K562 (cell line): ENCODE results near the gene RGS19. TPM values are rescaled to one million over a fixed set of nuclear protein-coding genes. Genes with fewer than 3 reads are reported as not detected.

ENCODE experiments used
- CBX2 ChIP-seq: fragments of 200-600 bp; sonication (generic); IDR thresholded peaks from one replicate; pipeline ENCODE4 v1.6.1; 2012; ENCODE audit warnings: mild to moderate bottlenecking, low read length, inconsistent platforms; ENCODE audit not compliant: insufficient read depth, poor library complexity, severe bottlenecking
- CTBP1 ChIP-seq: fragments of 450-650 bp; IDR thresholded peaks from 2 replicates; pipeline ENCODE4 v1.6.1; 2016; ENCODE audit warnings: borderline replicate concordance
- DPF2 ChIP-seq: fragments of 450-650 bp; IDR thresholded peaks from 2 replicates; pipeline ENCODE4 v1.6.1; 2016
- FOXJ3 ChIP-seq: sonication (generic); formaldehyde crosslinking; IDR thresholded peaks from 2 replicates; pipeline ENCODE4 v1.4.0; 2020; ENCODE audit warnings: mild to moderate bottlenecking, missing genetic modification reagents
- MAZ ChIP-seq, 2 experiments: fragments of 450-650 bp in 1 of 2; sonication (generic) in 1 of 2; formaldehyde crosslinking; IDR thresholded peaks in 1 of 2; conservative IDR thresholded peaks in 1 of 2; 2 replicates each; pipeline versions ENCODE4 v1.4.0 to v1.5.0; 2020; ENCODE audit warnings: mild to moderate bottlenecking in 1 of 2, missing genetic modification reagents in 1 of 2
- PHF8 ChIP-seq: fragments of 200-600 bp; sonication (generic); IDR thresholded peaks from 2 replicates; pipeline ENCODE4 v1.6.1; 2012; ENCODE audit warnings: mixed run types, mild to moderate bottlenecking, inconsistent platforms, low read length, moderate library complexity, borderline replicate concordance
- POLR2AphosphoS2 ChIP-seq: IDR thresholded peaks from 2 replicates; pipeline ENCODE4 v1.6.1; 2012; ENCODE audit warnings: low read length, improper control_type of control experiment
- RBM39 ChIP-seq: fragments of 200-400 bp; formaldehyde crosslinking; optimal IDR thresholded peaks from 2 replicates; pipeline ENCODE3; 2018; ENCODE audit warnings: low read depth, low read length
- SNIP1 ChIP-seq: fragments of 450-650 bp; IDR thresholded peaks from 2 replicates; pipeline ENCODE4 v1.7.1; 2017; ENCODE audit warnings: low read depth, mild to moderate bottlenecking
- SP1 ChIP-seq: sonication (generic); formaldehyde crosslinking; IDR thresholded peaks from 2 replicates; pipeline ENCODE4 v1.8.1; 2022; ENCODE audit warnings: mild to moderate bottlenecking, missing genetic modification reagents
- TARDBP ChIP-seq: fragments of 450-650 bp; IDR thresholded peaks from 2 replicates; pipeline ENCODE4 v1.6.1; 2016
- TEAD4 ChIP-seq, 2 experiments: sonication (generic) in 1 of 2; formaldehyde crosslinking in 1 of 2; IDR thresholded peaks; 2 replicates each; pipeline versions ENCODE4 v1.6.1 to v1.8.0; 2012 to 2022; ENCODE audit warnings: borderline replicate concordance in 1 of 2, inconsistent platforms in 1 of 2, low read length in 1 of 2, mild to moderate bottlenecking in 1 of 2, missing genetic modification reagents in 1 of 2
- ZNF717 ChIP-seq: fragments of 250-450 bp; sonication (Bioruptor Pico); IDR thresholded peaks from 2 replicates; pipeline ENCODE4 v1.5.0; 2021
- polyA plus RNA-seq, 8 experiments: library from polyadenylated mRNA; depleted of rRNA in 4 of 8; stranded (reverse) in 5 of 8; unstranded in 3 of 8; fragments of >200 nt; fragmentation: Nextera tagmentation in 2 of 8; fragmentation: Illumina TruSeq in 1 of 8; extraction: Ambion mirVana in 2 of 8; extraction: Trizol in 1 of 8; gene quantifications; 2 replicates each; pipeline versions ENCODE4 v1.2.1 to v1.2.3, GENCODE V29; 2011 to 2014; ENCODE audit warnings: inconsistent platforms in 1 of 8, missing spikeins in 1 of 8
- total RNA-seq, 7 experiments: library from RNA; depleted of rRNA in 6 of 7; stranded (reverse); fragments of >200 nt in 6 of 7; fragmentation: Illumina TruSeq in 2 of 7; extraction: Trizol in 2 of 7; gene quantifications; 2 replicates each; pipeline versions ENCODE4 v1.2.1 to v1.2.3, GENCODE V29; 2011 to 2021; ENCODE audit warnings: low replicate concordance in 1 of 7
- TF ChIP-seq, protein P1 (sequence below), 3 experiments: fragments of 200-800 bp in 1 of 3; fragments of 250-450 bp in 1 of 3; fragments of 450-650 bp in 1 of 3; sonication (Bioruptor Pico) in 1 of 3; sonication (Bioruptor generic) in 1 of 3; formaldehyde crosslinking in 1 of 3; IDR thresholded peaks; 2 replicates each; pipeline versions ENCODE4 v1.6.1 to v1.8.0; 2016 to 2022; ENCODE audit warnings: mild to moderate bottlenecking in 2 of 3, missing genetic modification characterization in 2 of 3, missing compliant biosample characterization in 1 of 3, moderate library complexity in 1 of 3
- TF ChIP-seq, protein P2 (sequence below), 2 experiments: IDR thresholded peaks; 2 replicates each; pipeline ENCODE4 v1.6.1; 2011; ENCODE audit warnings: borderline replicate concordance in 1 of 2, control low read depth in 1 of 2, low read depth in 1 of 2, low read length in 1 of 2, mild to moderate bottlenecking in 1 of 2, mixed read lengths in 1 of 2, moderate library complexity in 1 of 2; ENCODE audit not compliant: insufficient read depth in 1 of 2, insufficient read length in 1 of 2, poor library complexity in 1 of 2, severe bottlenecking in 1 of 2; ENCODE audit errors: extremely low read depth in 1 of 2

RGS19 gene
- total and polyA plus RNA-seq, 9 of the 15 experiments (the other 6 are each of a cell fraction or from before 2014, with no cell fraction given), result 0.41 to 23.7 (median 14.6) TPM

GRCh38 chr20:64042054-64042781 lies 37.1 kb downstream of the RGS19 start (continued):
- TF ChIP-seq, protein P1, sequence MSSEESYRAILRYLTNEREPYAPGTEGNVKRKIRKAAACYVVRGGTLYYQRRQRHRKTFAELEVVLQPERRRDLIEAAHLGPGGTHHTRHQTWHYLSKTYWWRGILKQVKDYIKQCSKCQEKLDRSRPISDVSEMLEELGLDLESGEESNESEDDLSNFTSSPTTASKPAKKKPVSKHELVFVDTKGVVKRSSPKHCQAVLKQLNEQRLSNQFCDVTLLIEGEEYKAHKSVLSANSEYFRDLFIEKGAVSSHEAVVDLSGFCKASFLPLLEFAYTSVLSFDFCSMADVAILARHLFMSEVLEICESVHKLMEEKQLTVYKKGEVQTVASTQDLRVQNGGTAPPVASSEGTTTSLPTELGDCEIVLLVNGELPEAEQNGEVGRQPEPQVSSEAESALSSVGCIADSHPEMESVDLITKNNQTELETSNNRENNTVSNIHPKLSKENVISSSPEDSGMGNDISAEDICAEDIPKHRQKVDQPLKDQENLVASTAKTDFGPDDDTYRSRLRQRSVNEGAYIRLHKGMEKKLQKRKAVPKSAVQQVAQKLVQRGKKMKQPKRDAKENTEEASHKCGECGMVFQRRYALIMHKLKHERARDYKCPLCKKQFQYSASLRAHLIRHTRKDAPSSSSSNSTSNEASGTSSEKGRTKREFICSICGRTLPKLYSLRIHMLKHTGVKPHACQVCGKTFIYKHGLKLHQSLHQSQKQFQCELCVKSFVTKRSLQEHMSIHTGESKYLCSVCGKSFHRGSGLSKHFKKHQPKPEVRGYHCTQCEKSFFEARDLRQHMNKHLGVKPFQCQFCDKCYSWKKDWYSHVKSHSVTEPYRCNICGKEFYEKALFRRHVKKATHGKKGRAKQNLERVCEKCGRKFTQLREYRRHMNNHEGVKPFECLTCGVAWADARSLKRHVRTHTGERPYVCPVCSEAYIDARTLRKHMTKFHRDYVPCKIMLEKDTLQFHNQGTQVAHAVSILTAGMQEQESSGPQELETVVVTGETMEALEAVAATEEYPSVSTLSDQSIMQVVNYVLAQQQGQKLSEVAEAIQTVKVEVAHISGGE (CRISPR knock-in tag; IDR thresholded peaks at IDR 0.05), result peak in 2 of 3 experiments; percentile 39 to 85; a peak in 3 of 6 replicates
- TF ChIP-seq RBM39 (no peak), CBX2 (no peak), POLR2AphosphoS2 (no peak), DPF2 (peak; percentile 59; the same call in 1 of the 2 replicates), TEAD4 (IDR thresholded peaks at IDR 0.05; ENCODE audit: low read length) (peak; percentile 56), TEAD4 (CRISPR knock-in tag; IDR thresholded peaks at IDR 0.05; ENCODE audit: borderline replicate concordance) (no peak), SNIP1 (no peak), SP1 (CRISPR knock-in tag) (peak; percentile 35; the same call in 1 of the 2 replicates), PHF8 (peak; percentile 69; the same call in 1 of the 2 replicates), MAZ (CRISPR knock-in tag; conservative IDR thresholded peaks at IDR 0.05 in 1 of 2, IDR thresholded peaks at IDR 0.05 in 1 of 2) (peak; percentile 33 to 69; a peak in 3 of 4 replicates), TARDBP (peak; percentile 88), CTBP1 (peak; percentile 93), FOXJ3 (CRISPR knock-in tag) (no peak), ZNF717 (CRISPR knock-in tag) (no peak)
- TF ChIP-seq, protein P2, sequence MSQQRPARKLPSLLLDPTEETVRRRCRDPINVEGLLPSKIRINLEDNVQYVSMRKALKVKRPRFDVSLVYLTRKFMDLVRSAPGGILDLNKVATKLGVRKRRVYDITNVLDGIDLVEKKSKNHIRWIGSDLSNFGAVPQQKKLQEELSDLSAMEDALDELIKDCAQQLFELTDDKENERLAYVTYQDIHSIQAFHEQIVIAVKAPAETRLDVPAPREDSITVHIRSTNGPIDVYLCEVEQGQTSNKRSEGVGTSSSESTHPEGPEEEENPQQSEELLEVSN (IDR thresholded peaks at IDR 0.05; ENCODE audit: borderline replicate concordance in 1 of 2, extremely low read depth in 1 of 2, insufficient read depth in 1 of 2, insufficient read length in 1 of 2, low read depth in 1 of 2, low read length in 1 of 2, poor library complexity in 1 of 2, severe bottlenecking in 1 of 2), result peak; percentile 56 to 93
